HG03280 (cell line): Measurements from ENCODE around the gene DOCK4.

Experiments
- ATAC-seq: cut with Tn5 transposase; IDR thresholded peaks from one replicate; pipeline ENCODE4 v1.9.1; 2021; ENCODE audit warnings: mild to moderate bottlenecking, moderate library complexity; ENCODE audit not compliant: unreplicated experiment

DOCK4 gene

DNA sequence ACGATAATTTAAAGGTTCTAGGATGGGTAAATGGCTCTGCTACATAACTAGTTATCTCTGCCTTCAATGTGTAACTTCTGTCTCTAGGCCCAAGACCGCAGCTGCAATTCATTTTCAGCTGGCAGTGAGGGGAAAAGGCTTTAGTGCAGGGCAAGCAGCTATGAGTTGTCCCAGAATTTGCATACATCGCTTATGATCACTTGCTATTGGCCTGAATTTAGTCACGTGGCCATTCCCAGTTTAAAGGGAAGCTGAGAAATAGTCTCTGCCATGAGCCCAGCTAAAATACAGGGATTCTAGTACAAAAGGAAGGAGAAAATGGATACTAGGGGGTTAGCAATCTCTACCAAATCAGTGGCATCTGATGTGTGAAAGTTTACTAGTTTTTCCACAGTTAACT is 498.1 kb downstream of the DOCK4 start:
- no peak for ATAC-seq

GRCh38 chr7:111705807-111706206 is 500.4 kb downstream of the DOCK4 start:
- ATAC-seq: no peak

DNA sequence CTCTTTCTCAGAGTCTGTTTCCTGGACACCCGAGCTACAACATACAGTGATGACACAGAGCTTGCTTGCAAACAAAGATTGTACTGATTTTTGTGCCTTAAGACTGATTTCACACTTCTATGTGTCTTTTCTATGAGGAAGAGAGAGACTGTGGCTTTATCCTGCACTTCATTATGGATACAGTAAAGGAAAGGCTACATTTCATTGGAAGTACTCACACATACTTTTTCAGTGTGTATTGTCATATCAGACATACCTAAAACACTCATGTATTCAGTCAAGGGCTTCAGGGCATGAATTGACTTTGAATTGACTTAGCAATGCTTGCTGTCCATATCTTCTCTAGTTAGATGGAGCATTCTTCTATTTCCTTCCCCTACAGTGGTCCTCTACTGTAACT is 508.4 kb downstream of the DOCK4 start:
- no peak for ATAC-seq

DNA sequence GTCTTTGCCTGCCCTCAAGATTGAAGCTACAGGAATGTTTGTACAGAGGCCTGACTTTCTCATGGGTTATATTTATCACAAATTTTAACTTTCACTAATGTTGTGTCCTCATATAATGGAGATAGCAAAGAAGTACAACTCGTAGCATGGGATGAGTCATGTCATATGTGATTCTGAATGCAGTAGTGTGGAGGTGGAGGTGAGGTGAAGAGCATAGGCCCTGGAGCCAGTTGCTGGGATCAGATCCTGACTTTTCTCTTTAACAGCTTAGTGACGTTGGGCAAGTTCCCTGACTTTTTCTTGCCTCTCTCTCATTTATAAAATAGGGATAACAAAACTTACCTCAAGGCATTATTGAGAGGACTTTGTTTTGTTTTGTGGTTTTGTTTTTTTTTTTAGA is 511.8 kb downstream of the DOCK4 start:
- ATAC-seq: no peak

DNA sequence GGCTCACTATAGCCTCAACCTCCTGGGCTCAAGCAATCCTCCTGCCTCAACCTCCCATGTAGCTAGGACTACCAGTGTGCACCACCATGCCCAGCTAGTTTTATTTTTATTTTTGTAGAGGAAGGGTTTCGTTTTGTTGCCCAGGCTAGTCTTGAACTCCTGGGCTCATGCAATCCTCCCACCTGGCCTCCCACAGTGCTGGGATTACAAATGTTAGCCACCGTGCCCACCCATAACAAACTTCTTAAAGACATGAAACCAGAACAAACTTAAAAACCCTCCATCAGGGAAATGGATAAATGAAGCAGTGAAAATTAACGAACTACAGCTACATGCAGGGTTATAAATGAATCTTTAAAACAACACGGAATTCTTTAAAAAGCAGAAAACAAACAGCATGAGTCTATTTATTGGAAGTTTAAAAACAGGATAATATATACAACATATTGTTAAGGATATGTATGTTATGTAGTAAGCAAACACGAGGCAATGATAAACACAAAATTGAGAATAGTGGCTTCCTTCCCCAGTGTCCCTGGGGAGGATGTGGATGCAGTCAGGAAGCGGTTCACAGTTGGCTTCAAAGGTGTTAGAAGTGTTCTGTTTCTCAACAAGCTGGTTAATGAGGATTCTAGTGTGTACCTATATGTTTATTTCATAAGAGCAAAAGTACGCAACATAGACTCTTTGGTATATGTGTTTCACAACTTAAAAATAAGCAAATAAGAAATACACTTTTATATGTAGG is 515.7 kb downstream of the DOCK4 start:
- no peak for ATAC-seq

DNA sequence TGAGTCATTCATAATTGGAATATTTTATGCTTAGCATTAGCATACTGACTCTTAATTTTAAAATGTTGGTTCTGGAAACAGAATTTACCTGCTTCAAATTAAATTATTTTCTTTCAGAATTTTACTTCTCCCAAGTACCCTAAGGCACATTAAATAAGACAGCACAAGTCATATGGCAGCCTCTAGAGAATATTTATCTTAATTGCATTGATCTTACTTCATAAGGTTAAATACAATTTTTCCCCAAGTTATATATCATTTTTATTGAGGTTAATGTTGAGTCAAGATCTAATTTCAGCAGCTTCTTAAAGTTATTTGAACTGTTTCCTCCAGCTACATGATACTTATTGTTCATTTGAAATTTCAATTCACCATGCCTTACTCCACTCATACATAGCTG is 520.9 kb downstream of the DOCK4 start:
- ATAC-seq: no peak

DNA sequence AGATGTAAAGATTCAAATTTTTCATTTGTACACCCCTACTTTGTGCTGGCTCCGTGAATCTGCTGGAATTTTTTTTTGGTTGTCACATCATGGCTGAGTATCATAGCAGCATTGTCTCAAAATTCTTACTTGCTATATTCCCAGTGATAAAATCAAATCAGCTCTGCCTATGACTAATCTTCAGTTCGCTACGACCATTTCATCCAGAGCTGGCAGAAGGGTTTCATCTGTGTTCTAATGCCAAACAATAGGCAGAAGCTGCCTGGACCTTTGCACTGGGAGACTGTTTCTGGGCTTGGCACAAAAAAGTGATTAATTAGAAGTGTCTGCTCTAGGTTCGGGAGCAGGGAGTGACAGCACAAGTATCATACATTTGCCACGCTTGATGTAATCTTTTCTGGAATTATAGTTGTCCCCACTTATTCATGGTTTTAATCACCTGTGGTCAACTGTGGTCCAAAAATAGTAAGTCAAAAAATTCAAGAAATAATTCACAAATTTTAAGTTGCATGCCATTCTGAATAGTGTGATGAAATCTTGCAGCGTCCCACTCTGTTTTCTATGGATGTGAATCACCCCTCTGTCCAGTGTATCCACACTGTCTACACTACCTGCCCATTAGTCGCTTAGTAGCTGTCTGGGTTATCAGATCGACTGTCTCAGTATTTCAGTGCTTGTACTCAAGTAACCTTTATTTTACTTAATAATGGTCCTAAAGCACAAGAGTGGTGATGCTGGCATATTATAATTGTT is 523.4 kb downstream of the DOCK4 start:
- ATAC-seq: no peak

- ATAC-seq: no peak
These were observed 525.0 kb downstream of the DOCK4 start for GRCh38 chr7:111681242-111681641.

GRCh38 chr7:111678986-111679385 is 527.2 kb downstream of the DOCK4 start:
- no peak for ATAC-seq

GRCh38 chr7:111678281-111678680 is 527.9 kb downstream of the DOCK4 start:
- no peak for ATAC-seq

DNA sequence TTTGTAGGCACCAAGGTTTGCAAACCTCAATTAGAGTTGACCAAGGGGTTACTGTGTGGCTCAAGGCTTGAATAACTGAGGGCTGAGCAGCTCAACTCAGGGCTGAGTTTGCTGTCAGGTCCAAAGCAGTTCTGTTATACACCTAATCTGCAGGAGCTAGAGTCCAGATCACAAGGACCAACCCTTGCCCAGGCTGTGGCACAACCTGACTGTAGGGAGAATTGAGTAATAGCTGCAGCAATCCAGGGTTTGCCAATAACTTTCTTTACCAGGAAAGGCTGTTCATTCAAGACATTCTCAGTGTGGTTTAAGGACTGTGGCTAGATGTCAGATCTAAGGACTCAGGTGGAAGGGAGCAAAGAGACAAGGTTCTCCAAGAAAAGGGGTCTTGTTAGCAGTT is 528.4 kb downstream of the DOCK4 start:
- no peak for ATAC-seq

- no peak for ATAC-seq
These were observed 529.4 kb downstream of the DOCK4 start for GRCh38 chr7:111676811-111677210.
